Measurements from ENCODE around the gene NSD2.
"Not testable (repeated sequence)": the region's sequence is repeated elsewhere in the genome, so short reads cannot be mapped to it uniquely, and the experiment has no call there.

Gene NSD2

GRCh38 chr4:1900624-1901023 lies 29.4 kb downstream of the NSD2 start:
- no peak for DNase-seq

- no peak for DNase-seq
These were observed 29.9 kb downstream of the NSD2 start for GRCh38 chr4:1901127-1901526.

GRCh38 chr4:1902243-1902642 lies 31.1 kb downstream of the NSD2 start:
- DNase-seq = no peak

GRCh38 chr4:1903035-1903434 lies 31.8 kb downstream of the NSD2 start:
- DNase-seq = no peak

- DNase-seq = no peak
These were observed 32.8 kb downstream of the NSD2 start for GRCh38 chr4:1904042-1904441.

- DNase-seq = no peak
These were observed 36.8 kb downstream of the NSD2 start for GRCh38 chr4:1907848-1908525.

- DNase-seq = not testable (repeated sequence)
These were observed 38.5 kb downstream of the NSD2 start for GRCh38 chr4:1909696-1910095.

- no peak for DNase-seq
These were observed 39.5 kb downstream of the NSD2 start for GRCh38 chr4:1910643-1911042.

- not testable (repeated sequence) for DNase-seq
These were observed 40.1 kb downstream of the NSD2 start for GRCh38 chr4:1911316-1911715.

- no peak for DNase-seq
These were observed 51.6 kb downstream of the NSD2 start for GRCh38 chr4:1922821-1923220.

- no peak for DNase-seq
These were observed 56.5 kb downstream of the NSD2 start for GRCh38 chr4:1927675-1928074.

- no peak for DNase-seq
These were observed 57.4 kb downstream of the NSD2 start for GRCh38 chr4:1928356-1929239.

GRCh38 chr4:1932736-1933135 lies 61.5 kb downstream of the NSD2 start:
- no peak for DNase-seq

GRCh38 chr4:1933700-1934099 lies 62.5 kb downstream of the NSD2 start:
- no peak for DNase-seq

- no peak for DNase-seq
These were observed 66.4 kb downstream of the NSD2 start for GRCh38 chr4:1937550-1937949.

GRCh38 chr4:1938027-1938426 lies 66.8 kb downstream of the NSD2 start:
- no peak for DNase-seq

GRCh38 chr4:1939664-1940509 lies 68.7 kb downstream of the NSD2 start:
- DNase-seq = peak; percentile 57

- DNase-seq = no peak
These were observed 69.4 kb downstream of the NSD2 start for GRCh38 chr4:1940566-1940965.

GRCh38 chr4:1943928-1944327 lies 72.7 kb downstream of the NSD2 start:
- no peak for DNase-seq

GRCh38 chr4:1945124-1945895 lies 74.1 kb downstream of the NSD2 start:
- DNase-seq = no peak

- no peak for DNase-seq
These were observed 74.7 kb downstream of the NSD2 start for GRCh38 chr4:1945912-1946311.

GRCh38 chr4:1948232-1948631 lies 77.0 kb downstream of the NSD2 start:
- no peak for DNase-seq
